ENCODE results near the gene ABHD16A. TPM values are rescaled to one million over a fixed set of nuclear protein-coding genes. Genes with fewer than 3 reads are reported as not detected.

The ABHD16A gene
- total and polyA plus RNA-seq, 2 donors (not counting 3 experiments of a cell fraction or from before 2014, with no cell fraction given): 48.9 to 60.3 TPM

GRCh38 chr6:31706599-31706998 is 3.5 kb upstream of the ABHD16A start, which contains the start of gene LY6G6F:
LY6G6F (plus strand) TSS chr6:31706866; CDS start chr6:31706907, 41 bp downstream.
- H3K4me2 ChIP-seq (ENCODE audit: insufficient read depth, low read length): no peak within 1 kb of the TSS
- no peak within 1 kb of the TSS for H2AFZ ChIP-seq (ENCODE audit: low read depth, low read length)
- H3K9ac ChIP-seq (replicated peaks; ENCODE audit: extremely low read depth, insufficient read depth, low read length): no peak within 1 kb of the TSS
- peaks cover 11% of the 10 kb centered on the region for H3K79me2 ChIP-seq (ENCODE audit: control insufficient read depth, insufficient read depth, low read length)
- H3K9me3 ChIP-seq (replicated peaks; ENCODE audit: control insufficient read depth, insufficient read depth, low read length): no peaks in the 10 kb centered on the region
- no peak for DNase-seq (ENCODE audit: low read depth, low spot score)
- no peaks in the 10 kb centered on the region for H3K36me3 ChIP-seq (ENCODE audit: control insufficient read depth in 2 of 2, extremely low read depth in 1 of 2, insufficient read depth in 2 of 2, low read length in 2 of 2)
- H4K20me1 ChIP-seq (replicated peaks; ENCODE audit: control insufficient read depth, extremely low read depth, insufficient read depth, low read length): no peaks in the 10 kb centered on the region
- dilution Hi-C loops (cut with MboI; ENCODE audit: extremely low pct_ligation_motif_present, low sequenced_read_pairs): no loop called here
- H3K27me3 ChIP-seq (ENCODE audit: control insufficient read depth in 2 of 2, insufficient read depth in 2 of 2, low read length in 2 of 2): no peaks in the 10 kb centered on the region
- H3K4me1 ChIP-seq (ENCODE audit: control insufficient read depth, extremely low read depth, insufficient read depth, low read length): peaks cover 15% of the 10 kb centered on the region
- no peaks in the 10 kb centered on the region for H3K9me1 ChIP-seq (replicated peaks; ENCODE audit: control insufficient read depth, extremely low read depth, insufficient read depth, low read length)
- ChIA-PET CTCF (no interaction called here), POLR2A (interaction anchor here (0.6 kb wide), 1 partner anchor 24 kb away, joined by 9 read pairs; no protein-coding TSS in a partner anchor)
- intact Hi-C loops (cut with micrococcal nuclease): no loop called here
- TF ChIP-seq POLR2A (IDR thresholded peaks at IDR 0.05; ENCODE audit: low read depth, low read length) (no peak), MYC (IDR thresholded peaks at IDR 0.05; ENCODE audit: low read depth, low read length) (no peak), FOS (IDR thresholded peaks at IDR 0.05; ENCODE audit: borderline replicate concordance, insufficient read depth, low read length) (no peak), JUN (IDR thresholded peaks at IDR 0.05; ENCODE audit: borderline replicate concordance, insufficient read depth, insufficient read length, low read depth) (no peak), MAX (IDR thresholded peaks at IDR 0.05; ENCODE audit: insufficient read depth, insufficient read length) (no peak), POLR2AphosphoS5 (IDR thresholded peaks at IDR 0.05; ENCODE audit: insufficient read depth, low read depth, low read length) (no peak), GATA2 (IDR thresholded peaks at IDR 0.05; ENCODE audit: insufficient read depth, insufficient read length, low read depth, low read length) (no peak), EZH2 (IDR thresholded peaks at IDR 0.05; ENCODE audit: borderline replicate concordance, low read depth, low read length, severe bottlenecking) (no peak), CTCF (IDR thresholded peaks at IDR 0.05; ENCODE audit: extremely low read depth in 1 of 2, insufficient read depth in 1 of 2, low read depth in 1 of 2, low read length in 2 of 2) (no peak)
- BruUV-seq (replicated peaks): no TSS peak
- no peak within 1 kb of the TSS for H3K4me3 ChIP-seq (replicated peaks in 1 of 3; ENCODE audit: insufficient read depth in 1 of 3, low read depth in 1 of 3, low read length in 3 of 3)
- no peak within 1 kb of the TSS for H3K27ac ChIP-seq (ENCODE audit: insufficient read depth, low read depth, low read length)
- no peak for FAIRE-seq
